AG10803 (cell line): ENCODE results near the gene NUP188.

Experiments used
- DNase-seq: peaks from one replicate; pipeline ENCODE4 v3.0.0; 2010; ENCODE audit warnings: low read depth
- H3K4me3 ChIP-seq: 2 replicates; pipeline ENCODE4 v1.5.1; 2011; ENCODE audit warnings: mild to moderate bottlenecking, low read length, control low read depth
- TF ChIP-seq, protein P1 (sequence below): conservative IDR thresholded peaks from 2 replicates; pipeline ENCODE4 v1.5.1; 2011; ENCODE audit warnings: mild to moderate bottlenecking, low read length, control low read depth, inconsistent platforms

The NUP188 gene

DNA sequence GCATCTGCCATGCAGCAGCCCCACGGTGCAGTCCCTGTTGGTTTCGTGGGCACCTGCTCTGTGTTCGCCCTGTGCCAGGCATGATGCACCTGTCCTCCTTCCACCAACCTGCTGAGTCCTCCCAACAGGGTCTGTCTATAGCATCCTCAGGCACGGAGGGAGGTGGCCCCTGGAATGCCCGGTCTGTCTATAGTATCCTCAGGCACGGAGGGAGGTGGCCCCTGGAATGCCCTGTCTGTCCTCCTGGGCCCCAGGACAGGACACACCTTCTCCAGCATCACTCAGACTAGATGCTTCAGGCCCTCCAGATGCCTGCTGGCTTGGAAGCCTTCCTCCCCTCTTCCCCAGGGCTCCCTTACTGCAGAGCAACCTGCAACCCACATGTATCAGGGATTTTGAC lies 36.6 kb upstream of the NUP188 start:
- TF ChIP-seq, protein P1, sequence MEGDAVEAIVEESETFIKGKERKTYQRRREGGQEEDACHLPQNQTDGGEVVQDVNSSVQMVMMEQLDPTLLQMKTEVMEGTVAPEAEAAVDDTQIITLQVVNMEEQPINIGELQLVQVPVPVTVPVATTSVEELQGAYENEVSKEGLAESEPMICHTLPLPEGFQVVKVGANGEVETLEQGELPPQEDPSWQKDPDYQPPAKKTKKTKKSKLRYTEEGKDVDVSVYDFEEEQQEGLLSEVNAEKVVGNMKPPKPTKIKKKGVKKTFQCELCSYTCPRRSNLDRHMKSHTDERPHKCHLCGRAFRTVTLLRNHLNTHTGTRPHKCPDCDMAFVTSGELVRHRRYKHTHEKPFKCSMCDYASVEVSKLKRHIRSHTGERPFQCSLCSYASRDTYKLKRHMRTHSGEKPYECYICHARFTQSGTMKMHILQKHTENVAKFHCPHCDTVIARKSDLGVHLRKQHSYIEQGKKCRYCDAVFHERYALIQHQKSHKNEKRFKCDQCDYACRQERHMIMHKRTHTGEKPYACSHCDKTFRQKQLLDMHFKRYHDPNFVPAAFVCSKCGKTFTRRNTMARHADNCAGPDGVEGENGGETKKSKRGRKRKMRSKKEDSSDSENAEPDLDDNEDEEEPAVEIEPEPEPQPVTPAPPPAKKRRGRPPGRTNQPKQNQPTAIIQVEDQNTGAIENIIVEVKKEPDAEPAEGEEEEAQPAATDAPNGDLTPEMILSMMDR: no peak
- no peak for DNase-seq
- H3K4me3 ChIP-seq: no peak overlapping the region

GRCh38 chr9:128911529-128912035 lies 35.9 kb upstream of the NUP188 start:
- peak; percentile 72 for DNase-seq
- H3K4me3 ChIP-seq: no peak overlapping the region

GRCh38 chr9:128912270-128912853 lies 35.1 kb upstream of the NUP188 start:
- TF ChIP-seq, protein P1: no peak
- no peak overlapping the region for H3K4me3 ChIP-seq
- peak; percentile 85 for DNase-seq

More at GRCh38 chr9:128911529-128912035, 35.9 kb upstream of the NUP188 start:
- TF ChIP-seq, protein P1: no peak

DNA sequence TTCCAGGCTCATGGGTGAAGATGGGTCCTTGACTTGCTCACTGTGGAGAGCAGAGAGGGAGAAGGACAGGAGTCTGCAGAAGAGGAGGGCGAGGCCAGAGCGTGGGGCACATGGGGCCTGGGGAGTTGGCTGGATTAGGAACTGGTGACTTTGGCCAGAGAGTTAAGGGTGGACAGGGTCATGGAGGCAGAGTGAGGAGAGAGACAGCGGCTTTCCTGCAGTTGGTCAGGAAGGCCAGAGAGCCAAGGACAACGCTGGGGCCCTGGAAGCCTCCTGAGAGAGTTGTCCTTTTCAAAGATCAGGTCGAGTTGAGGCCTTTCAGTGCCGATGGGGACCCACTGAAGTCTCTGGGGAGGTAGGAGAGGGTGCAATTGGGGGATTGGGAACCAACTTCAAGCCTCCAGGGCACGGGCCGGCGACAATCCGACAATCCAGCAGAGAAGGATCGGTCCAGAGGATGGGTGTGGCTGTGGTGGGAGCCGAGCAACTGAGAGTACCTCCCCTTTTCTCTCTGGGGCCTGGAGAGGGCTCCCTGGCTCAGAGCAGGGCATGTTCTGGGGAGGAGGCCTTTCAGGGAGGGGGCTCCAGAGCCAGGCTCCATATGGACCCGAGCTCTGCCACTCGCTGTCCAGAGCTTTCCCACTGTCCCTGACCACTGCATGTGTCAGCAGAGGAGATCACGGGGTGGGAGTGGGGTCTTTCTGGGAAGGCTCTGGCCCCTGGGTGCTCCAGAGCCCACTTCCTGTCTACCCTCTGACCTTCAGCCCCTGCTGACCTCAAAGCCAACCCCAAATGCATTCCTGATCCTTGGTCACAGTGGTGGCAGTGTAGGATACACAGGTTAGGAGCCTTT lies 34.2 kb upstream of the NUP188 start:
- DNase-seq: peak; percentile 15
- no peak overlapping the region for H3K4me3 ChIP-seq
- TF ChIP-seq, protein P1: no peak

- no peak overlapping the region for H3K4me3 ChIP-seq
- DNase-seq: no peak
- TF ChIP-seq, protein P1: no peak
Observed at GRCh38 chr9:128913995-128914772, 33.3 kb upstream of the NUP188 start.

GRCh38 chr9:128916204-128916603 lies 31.3 kb upstream of the NUP188 start:
- H3K4me3 ChIP-seq: no peak overlapping the region
- DNase-seq: peak; percentile 27
- TF ChIP-seq, protein P1: no peak
